Measurements from ENCODE around the gene FAM217B. TPM values are rescaled to one million over a fixed set of nuclear protein-coding genes. Genes with fewer than 3 reads are reported as not detected.
A peak's percentile ranks its signal among the peaks of the same experiment; 100 is the strongest.

The FAM217B gene
- total RNA-seq, 4 donors from 2014 or later: 5.1 to 9.3 (median 6.4) TPM

GRCh38 chr20:59933296-59933848 lies 6.8 kb upstream of the FAM217B start, which contains the start of gene SYCP2:
TSS of gene SYCP2 (minus strand) at chr20:59933637. CDS start at chr20:59922413, 11,224 bp downstream.
- Histone ChIP-seq H3K4me3 (peak within 1 kb of the TSS; percentile 67 to 79 (median 70)), H3K27me3 (no peaks in the 10 kb centered on the region), H3K9me3 (no peaks in the 10 kb centered on the region), H3K27ac (peak within 1 kb of the TSS; percentile 56 to 83 (median 76)), H3K4me1 (peaks cover 17 to 48% (median 18%) of the 10 kb centered on the region in 3 donors), H3K36me3 (no peaks in the 10 kb centered on the region)
- TF ChIP-seq POLR2A (IDR thresholded peaks at IDR 0.05) (no peak), CTCF (IDR thresholded peaks at IDR 0.05) (no peak)
- no peak for DNase-seq
- 62% methylated on average over 10 of the region's 65 CpGs; no CpG with 5 or more reads in 1 of the 2 donors for WGBS, 2 donors
- intact Hi-C loops (cut with DNase I): no loop called here

- H3K36me3 ChIP-seq: no peaks in the 10 kb centered on the region
- peak overlapping the region; percentile 56 to 83 (median 76) for H3K27ac ChIP-seq
- H3K27me3 ChIP-seq: no peaks in the 10 kb centered on the region
- no peak for DNase-seq
- intact Hi-C loops (cut with DNase I): no loop called here
- peaks cover 23 to 54% (median 24%) of the 10 kb centered on the region in 3 donors for H3K4me1 ChIP-seq
- WGBS, 2 donors: 25 to 31% methylated on average over 17 to 22 of the region's 59 CpGs
- H3K9me3 ChIP-seq: no peaks in the 10 kb centered on the region
- peak overlapping the region; percentile 67 to 79 (median 70) for H3K4me3 ChIP-seq
- no peak for TF ChIP-seq POLR2A (IDR thresholded peaks at IDR 0.05)
- peak; percentile 86 to 96 (median 90) for TF ChIP-seq CTCF (IDR thresholded peaks at IDR 0.05)
Observed at GRCh38 chr20:59933849-59934585, 6.2 kb upstream of the FAM217B start.

- Histone ChIP-seq H3K4me3 (no peak overlapping the region), H3K4me1 (peaks cover 27 to 60% (median 28%) of the 10 kb centered on the region in 3 donors), H3K36me3 (no peaks in the 10 kb centered on the region), H3K9me3 (no peaks in the 10 kb centered on the region), H3K27ac (no peak overlapping the region), H3K27me3 (no peaks in the 10 kb centered on the region)
- intact Hi-C loops (cut with DNase I): no loop called here
- TF ChIP-seq CTCF (IDR thresholded peaks at IDR 0.05) (no peak), POLR2A (IDR thresholded peaks at IDR 0.05) (no peak)
- no peak for DNase-seq
- 89 to 91% methylated on average over 8 of the region's 8 CpGs for WGBS, 2 donors
Observed at GRCh38 chr20:59935457-59936185, 4.6 kb upstream of the FAM217B start.

GRCh38 chr20:59936409-59936808 lies 3.8 kb upstream of the FAM217B start:
- Histone ChIP-seq H3K9me3 (no peaks in the 10 kb centered on the region), H3K27me3 (no peaks in the 10 kb centered on the region), H3K4me1 (peaks cover 29 to 66% (median 34%) of the 10 kb centered on the region in 3 donors), H3K36me3 (no peaks in the 10 kb centered on the region), H3K4me3 (no peak overlapping the region), H3K27ac (no peak overlapping the region)
- DNase-seq: no peak
- 58 to 73% methylated on average over 4 of the region's 4 CpGs for WGBS, 2 donors
- TF ChIP-seq POLR2A (IDR thresholded peaks at IDR 0.05) (no peak), CTCF (IDR thresholded peaks at IDR 0.05) (no peak)
- intact Hi-C loops (cut with DNase I): no loop called here

Measured in esophagus squamous epithelium (tissue), 5 donors.